Keratinocyte (primary cell): ENCODE measurements around the gene BRIP1.

Source experiments
- EZH2 ChIP-seq: IDR thresholded peaks from one replicate; pipeline ENCODE4 v1.6.1; 2012; ENCODE audit warnings: inconsistent platforms, mild to moderate bottlenecking, low read length, moderate library complexity
- TF ChIP-seq, protein P1 (sequence below), 3 experiments: IDR thresholded peaks in 1 of 3; conservative IDR thresholded peaks in 1 of 3; optimal IDR thresholded peaks in 1 of 3; 2 replicates in 2 of 3; 3 replicates in 1 of 3; pipeline versions ENCODE3 to v1.5.1; 2011; ENCODE audit warnings: low read length in 3 of 3, mild to moderate bottlenecking in 3 of 3, moderate library complexity in 2 of 3, control low read depth in 1 of 3, inconsistent platforms in 1 of 3; ENCODE audit not compliant: insufficient read depth in 2 of 3; ENCODE audit errors: extremely low read depth in 1 of 3

DNA sequence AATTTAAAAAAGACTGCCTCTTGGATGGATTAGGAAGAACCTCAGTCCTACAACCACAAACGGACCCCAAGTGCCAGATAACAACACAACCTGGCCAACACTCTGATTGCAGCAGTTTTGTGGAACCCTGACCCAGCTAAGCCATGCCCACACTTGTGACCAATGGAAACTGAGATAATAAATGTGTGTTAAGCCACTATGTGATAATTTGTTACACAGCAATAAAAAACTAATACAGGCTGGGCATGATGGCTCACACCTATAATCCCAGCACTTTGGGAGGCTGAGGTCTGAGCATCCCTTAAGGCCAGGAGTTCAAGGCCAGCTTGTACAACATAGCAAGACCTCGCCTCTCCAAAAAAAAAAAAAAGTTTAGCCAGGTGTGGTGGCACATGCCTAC is 127.5 kb downstream of the BRIP1 start:
- TF ChIP-seq, protein P1, sequence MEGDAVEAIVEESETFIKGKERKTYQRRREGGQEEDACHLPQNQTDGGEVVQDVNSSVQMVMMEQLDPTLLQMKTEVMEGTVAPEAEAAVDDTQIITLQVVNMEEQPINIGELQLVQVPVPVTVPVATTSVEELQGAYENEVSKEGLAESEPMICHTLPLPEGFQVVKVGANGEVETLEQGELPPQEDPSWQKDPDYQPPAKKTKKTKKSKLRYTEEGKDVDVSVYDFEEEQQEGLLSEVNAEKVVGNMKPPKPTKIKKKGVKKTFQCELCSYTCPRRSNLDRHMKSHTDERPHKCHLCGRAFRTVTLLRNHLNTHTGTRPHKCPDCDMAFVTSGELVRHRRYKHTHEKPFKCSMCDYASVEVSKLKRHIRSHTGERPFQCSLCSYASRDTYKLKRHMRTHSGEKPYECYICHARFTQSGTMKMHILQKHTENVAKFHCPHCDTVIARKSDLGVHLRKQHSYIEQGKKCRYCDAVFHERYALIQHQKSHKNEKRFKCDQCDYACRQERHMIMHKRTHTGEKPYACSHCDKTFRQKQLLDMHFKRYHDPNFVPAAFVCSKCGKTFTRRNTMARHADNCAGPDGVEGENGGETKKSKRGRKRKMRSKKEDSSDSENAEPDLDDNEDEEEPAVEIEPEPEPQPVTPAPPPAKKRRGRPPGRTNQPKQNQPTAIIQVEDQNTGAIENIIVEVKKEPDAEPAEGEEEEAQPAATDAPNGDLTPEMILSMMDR (optimal IDR thresholded peaks at IDR 0.05 in 1 of 3, IDR thresholded peaks at IDR 0.05 in 1 of 3, conservative IDR thresholded peaks at IDR 0.05 in 1 of 3; ENCODE audit: extremely low read depth in 1 of 3, insufficient read depth in 2 of 3, low read length in 3 of 3), result no peak
- TF ChIP-seq EZH2, result no peak
